Measurements from ENCODE around the gene CCDC71. TPM values are rescaled to one million over a fixed set of nuclear protein-coding genes. Genes with fewer than 3 reads are reported as not detected.
A peak's percentile ranks its signal among the peaks of the same experiment; 100 is the strongest.

The CCDC71 gene
- total and polyA plus RNA-seq, 2 of the 13 experiments (the other 11 are each of a cell fraction or from before 2014, with no cell fraction given), result 9.7 to 14.3 TPM

DNA sequence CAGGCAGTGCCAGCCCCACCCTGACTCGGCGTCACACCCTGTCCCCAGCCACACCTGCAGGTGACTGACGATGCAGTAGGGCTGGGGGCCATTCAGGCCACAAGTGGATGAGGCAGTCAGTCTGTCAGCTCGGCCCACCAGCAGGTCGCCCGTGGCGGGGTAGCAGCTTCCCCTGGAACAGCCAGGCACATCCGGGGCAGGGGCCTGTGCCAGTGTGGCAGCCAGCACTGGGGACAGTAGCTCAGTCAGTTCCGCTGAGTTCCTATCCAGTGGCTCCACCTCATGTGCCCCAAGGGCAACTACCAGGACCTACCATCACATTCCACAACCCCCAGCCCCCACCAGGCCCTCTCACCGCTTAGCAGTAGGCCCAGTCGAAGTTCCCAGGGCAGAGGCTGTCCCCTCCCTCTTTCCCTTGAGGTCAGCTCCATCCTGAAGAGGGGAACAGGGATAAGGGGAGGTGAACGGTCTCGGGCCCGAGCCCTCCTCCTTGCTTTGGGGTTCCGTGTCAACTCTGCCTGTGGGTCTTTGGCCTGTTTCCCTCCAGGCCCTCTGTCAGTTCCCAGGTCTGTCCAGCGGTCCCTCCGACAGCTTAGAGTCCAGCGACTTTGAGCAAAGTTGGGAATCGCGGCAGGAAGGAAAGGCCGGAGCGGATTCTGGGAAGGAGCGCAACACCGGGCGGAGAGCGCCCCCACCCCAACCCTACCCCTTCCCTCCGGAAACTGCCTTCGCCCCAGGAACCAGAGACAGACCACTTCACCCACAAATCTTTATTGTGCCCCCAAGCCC, 33.5 kb downstream of the CCDC71 start, which contains the start of gene LAMB2 (continued):
- no peak for TF ChIP-seq NFIB (CRISPR knock-in tag; IDR thresholded peaks at IDR 0.05; ENCODE audit: borderline replicate concordance)
- TF ChIP-seq, protein P1, sequence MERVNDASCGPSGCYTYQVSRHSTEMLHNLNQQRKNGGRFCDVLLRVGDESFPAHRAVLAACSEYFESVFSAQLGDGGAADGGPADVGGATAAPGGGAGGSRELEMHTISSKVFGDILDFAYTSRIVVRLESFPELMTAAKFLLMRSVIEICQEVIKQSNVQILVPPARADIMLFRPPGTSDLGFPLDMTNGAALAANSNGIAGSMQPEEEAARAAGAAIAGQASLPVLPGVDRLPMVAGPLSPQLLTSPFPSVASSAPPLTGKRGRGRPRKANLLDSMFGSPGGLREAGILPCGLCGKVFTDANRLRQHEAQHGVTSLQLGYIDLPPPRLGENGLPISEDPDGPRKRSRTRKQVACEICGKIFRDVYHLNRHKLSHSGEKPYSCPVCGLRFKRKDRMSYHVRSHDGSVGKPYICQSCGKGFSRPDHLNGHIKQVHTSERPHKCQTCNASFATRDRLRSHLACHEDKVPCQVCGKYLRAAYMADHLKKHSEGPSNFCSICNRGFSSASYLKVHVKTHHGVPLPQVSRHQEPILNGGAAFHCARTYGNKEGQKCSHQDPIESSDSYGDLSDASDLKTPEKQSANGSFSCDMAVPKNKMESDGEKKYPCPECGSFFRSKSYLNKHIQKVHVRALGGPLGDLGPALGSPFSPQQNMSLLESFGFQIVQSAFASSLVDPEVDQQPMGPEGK (CRISPR knock-in tag; IDR thresholded peaks at IDR 0.05), result peak; percentile 89
- peak; percentile 84 for TF ChIP-seq DRAP1 (CRISPR knock-in tag; IDR thresholded peaks at IDR 0.05)
- TF ChIP-seq NCOR1 (IDR thresholded peaks at IDR 0.05; ENCODE audit: borderline replicate concordance, low read length), result no peak
- peak; percentile 76; the same call in 1 of the 2 replicates for TF ChIP-seq ZNF780A (CRISPR knock-in tag; IDR thresholded peaks at IDR 0.05)
- TF ChIP-seq ZNF121 (CRISPR knock-in tag; IDR thresholded peaks at IDR 0.05), result 0 out of 2 replicates have a peak, but pooled peaks have one; percentile 21
- no peak for TF ChIP-seq ZNF367 (CRISPR knock-in tag; IDR thresholded peaks at IDR 0.05; ENCODE audit: borderline replicate concordance)
- peak; percentile 76; the same call in 1 of the 2 replicates for TF ChIP-seq TAF1 (CRISPR knock-in tag; IDR thresholded peaks at IDR 0.05)
- TF ChIP-seq ZNF264 (CRISPR knock-in tag; IDR thresholded peaks at IDR 0.05), result 0 out of 2 replicates have a peak, but pooled peaks have one; percentile 22
- TF ChIP-seq STAT5B (CRISPR knock-in tag; IDR thresholded peaks at IDR 0.05), result no peak
- no peak for TF ChIP-seq ZNF207 (IDR thresholded peaks at IDR 0.05; ENCODE audit: borderline replicate concordance)
- no peak for TF ChIP-seq SNAI1 (CRISPR knock-in tag; IDR thresholded peaks at IDR 0.05; ENCODE audit: borderline replicate concordance)
- no peak for TF ChIP-seq ZNF260 (CRISPR knock-in tag; IDR thresholded peaks at IDR 0.05; ENCODE audit: borderline replicate concordance, low read depth)
- TF ChIP-seq ZNF317 (CRISPR knock-in tag; IDR thresholded peaks at IDR 0.05), result peak; percentile 79
- 0 out of 2 replicates have a peak, but pooled peaks have one; percentile 67 for TF ChIP-seq AHR (CRISPR knock-in tag; IDR thresholded peaks at IDR 0.05)
- TF ChIP-seq CBX2 (IDR thresholded peaks at IDR 0.05; ENCODE audit: low read depth, low read length), result no peak
- TF ChIP-seq CBX2 (CRISPR knock-in tag; IDR thresholded peaks at IDR 0.05; ENCODE audit: low read depth), result 0 out of 2 replicates have a peak, but pooled peaks have one; percentile 28
- peak; percentile 65; the same call in 1 of the 2 replicates for TF ChIP-seq THYN1 (CRISPR knock-in tag; IDR thresholded peaks at IDR 0.05; ENCODE audit: borderline replicate concordance, low read depth)
- TF ChIP-seq SMYD3 (CRISPR knock-in tag; IDR thresholded peaks at IDR 0.05), result 0 out of 2 replicates have a peak, but pooled peaks have one; percentile 59
- no peak for TF ChIP-seq RELA (CRISPR knock-in tag; IDR thresholded peaks at IDR 0.05)
- peak; percentile 81; the same call in 1 of the 2 replicates for TF ChIP-seq KDM5A (IDR thresholded peaks at IDR 0.05; ENCODE audit: borderline replicate concordance, low read length)
- peak; percentile 69; the same call in 1 of the 2 replicates for TF ChIP-seq NFKB2 (CRISPR knock-in tag; IDR thresholded peaks at IDR 0.05; ENCODE audit: borderline replicate concordance)
- 0 out of 2 replicates have a peak, but pooled peaks have one; percentile 3 for TF ChIP-seq NFE2L2 (IDR thresholded peaks at IDR 0.05; ENCODE audit: low read length)
- no peak for TF ChIP-seq ZNF552 (CRISPR knock-in tag; IDR thresholded peaks at IDR 0.05; ENCODE audit: borderline replicate concordance)
- TF ChIP-seq JUNB (CRISPR knock-in tag; IDR thresholded peaks at IDR 0.05; ENCODE audit: borderline replicate concordance), result 0 out of 2 replicates have a peak, but pooled peaks have one; percentile 32
- 0 out of 2 replicates have a peak, but pooled peaks have one; percentile 44 for TF ChIP-seq ATF7-NPFF (CRISPR knock-in tag; IDR thresholded peaks at IDR 0.05; ENCODE audit: low read depth)
- TF ChIP-seq ZNF253 (CRISPR knock-in tag; IDR thresholded peaks at IDR 0.05; ENCODE audit: borderline replicate concordance), result 0 out of 2 replicates have a peak, but pooled peaks have one; percentile 7
- no peak for TF ChIP-seq MLX (CRISPR knock-in tag; IDR thresholded peaks at IDR 0.05)

All from HepG2 (cell line).